GM23338 (cell line): Measurements from ENCODE around the gene NCCRP1. TPM values are rescaled to one million over a fixed set of nuclear protein-coding genes. Genes with fewer than 3 reads are reported as not detected.

Experiments used
- ATAC-seq: fragments of 200-7000 bp; cut with Tn5 transposase; 3 replicates; pipeline ENCODE4 v1.9.1; 2020
- DNase-seq: peaks from one replicate; pipeline ENCODE4 v3.0.0-alpha.2; 2015; ENCODE audit warnings: low spot score
- H2AFZ ChIP-seq: fragments of 200-600 bp; sonication (generic); 2 replicates; pipeline ENCODE4 v1.8.0; 2016; ENCODE audit warnings: antibody characterized with exemption, mild to moderate bottlenecking, moderate library complexity
- H3F3A ChIP-seq: fragments of 200-600 bp; sonication (generic); replicated peaks from 2 replicates; pipeline ENCODE4 v1.8.0; 2017; ENCODE audit warnings: antibody characterized with exemption, mixed run types, low read depth
- H3K27ac ChIP-seq: fragments of 200-600 bp; sonication (generic); 2 replicates; pipeline ENCODE4 v1.6.1; 2016; ENCODE audit warnings: low read depth
- H3K27me3 ChIP-seq: fragments of 200-600 bp; sonication (generic); 2 replicates; pipeline ENCODE4 v1.8.0; 2016; ENCODE audit warnings: mild to moderate bottlenecking, mixed run types, moderate library complexity; ENCODE audit not compliant: insufficient read depth
- H3K36me3 ChIP-seq: fragments of 200-600 bp; sonication (generic); 2 replicates; pipeline ENCODE4 v1.8.0; 2016; ENCODE audit warnings: mild to moderate bottlenecking; ENCODE audit not compliant: insufficient read depth
- H3K4me1 ChIP-seq: fragments of 200-600 bp; sonication (generic); 2 replicates; pipeline ENCODE4 v1.8.0; 2016; ENCODE audit warnings: mild to moderate bottlenecking, moderate library complexity; ENCODE audit not compliant: insufficient read depth
- H3K4me2 ChIP-seq: fragments of 200-600 bp; sonication (generic); 2 replicates; pipeline ENCODE4 v1.7.1; 2017; ENCODE audit warnings: mixed run types
- H3K4me3 ChIP-seq: fragments of 200-600 bp; sonication (generic); 2 replicates; pipeline ENCODE4 v1.6.1; 2016; ENCODE audit warnings: mixed run types
- H3K79me2 ChIP-seq: fragments of 200-600 bp; sonication (generic); replicated peaks from 2 replicates; pipeline ENCODE4 v1.8.0; 2017; ENCODE audit warnings: mild to moderate bottlenecking; ENCODE audit not compliant: insufficient read depth
- H3K9me2 ChIP-seq: fragments of 200-600 bp; sonication (generic); 2 replicates; pipeline ENCODE4 v1.8.0; 2017; ENCODE audit not compliant: insufficient read depth
- H4K20me1 ChIP-seq: fragments of 200-600 bp; sonication (generic); replicated peaks from 2 replicates; pipeline ENCODE4 v1.8.0; 2017; ENCODE audit warnings: mild to moderate bottlenecking; ENCODE audit not compliant: insufficient read depth
- H3K27ac Mint-ChIP-seq: 2 replicates; pipeline ENCODE4 v1.8.0; 2020; ENCODE audit warnings: inconsistent platforms, mild to moderate bottlenecking, moderate library complexity, mixed read lengths
- H3K27me3 Mint-ChIP-seq: 3 replicates; pipeline ENCODE4 v1.8.0; 2022; ENCODE audit warnings: low read depth, mild to moderate bottlenecking, moderate library complexity, mixed read lengths, inconsistent platforms; ENCODE audit not compliant: insufficient read depth, poor library complexity
- H3K36me3 Mint-ChIP-seq: 3 replicates; pipeline ENCODE4 v1.8.0; 2021; ENCODE audit warnings: low read depth, mild to moderate bottlenecking, inconsistent platforms, moderate library complexity, mixed read lengths
- H3K4me1 Mint-ChIP-seq: 3 replicates; pipeline ENCODE4 v1.8.0; 2020; ENCODE audit warnings: mild to moderate bottlenecking, inconsistent platforms, mixed read lengths
- H3K4me3 Mint-ChIP-seq: 3 replicates; pipeline ENCODE4 v1.8.0; 2021; ENCODE audit warnings: moderate library complexity, mild to moderate bottlenecking, inconsistent platforms, mixed read lengths
- H3K9me3 Mint-ChIP-seq: 3 replicates; pipeline ENCODE4 v1.8.0; 2020; ENCODE audit warnings: moderate library complexity, mild to moderate bottlenecking, inconsistent platforms, mixed read lengths
- CREB1 ChIP-seq: fragments of 250-450 bp; sonication (Bioruptor Pico); IDR thresholded peaks from 2 replicates; pipeline ENCODE4 v1.5.0; 2020; ENCODE audit warnings: low read depth, mild to moderate bottlenecking, moderate library complexity
- ETS1 ChIP-seq: IDR thresholded peaks from 2 replicates; pipeline ENCODE4 v1.6.1; 2016; ENCODE audit warnings: antibody characterized with exemption
- EZH2 ChIP-seq: fragments of 200-600 bp; sonication (generic); IDR thresholded peaks from one replicate; pipeline ENCODE4 v1.8.0; 2017; ENCODE audit warnings: antibody characterized with exemption, mild to moderate bottlenecking, low read depth; ENCODE audit not compliant: unreplicated experiment
- EZH2phosphoT487 ChIP-seq: fragments of 200-600 bp; sonication (generic); IDR thresholded peaks from one replicate; pipeline ENCODE4 v1.8.1; 2018; ENCODE audit warnings: antibody characterized with exemption; ENCODE audit not compliant: unreplicated experiment
- JUNB ChIP-seq: IDR thresholded peaks from one replicate; pipeline ENCODE4 v1.6.1; 2016; ENCODE audit warnings: antibody characterized with exemption; ENCODE audit not compliant: unreplicated experiment
- NANOG ChIP-seq: IDR thresholded peaks from 2 replicates; pipeline ENCODE4 v1.6.1; 2016; ENCODE audit warnings: antibody characterized with exemption, borderline replicate concordance
- POLR2AphosphoS5 ChIP-seq: IDR thresholded peaks from 2 replicates; pipeline ENCODE4 v1.6.1; 2016; ENCODE audit warnings: antibody characterized with exemption, low read depth
- STAT1 ChIP-seq: IDR thresholded peaks from one replicate; pipeline ENCODE4 v1.6.1; 2016; ENCODE audit warnings: antibody characterized with exemption; ENCODE audit not compliant: unreplicated experiment
- ZNF114 ChIP-seq: fragments of 250-450 bp; sonication (Bioruptor Pico); IDR thresholded peaks from 2 replicates; pipeline ENCODE4 v1.5.0; 2020; ENCODE audit warnings: mild to moderate bottlenecking, moderate library complexity
- ZNF331 ChIP-seq: fragments of 250-450 bp; sonication (Bioruptor Pico); IDR thresholded peaks from 2 replicates; pipeline ENCODE4 v1.5.0; 2020; ENCODE audit warnings: low read depth, mild to moderate bottlenecking, moderate library complexity
- polyA plus RNA-seq: library from polyadenylated mRNA; unstranded; fragments of >200 nt; fragmentation: Nextera tagmentation; extraction: Ambion mirVana; gene quantifications from 2 replicates; pipeline ENCODE4 v1.2.1, GENCODE V29; 2016
- total RNA-seq: library from RNA; depleted of rRNA; stranded (reverse); fragments of >200 nt; shearing (Covaris generic); gene quantifications from 2 replicates; pipeline ENCODE4 v1.2.3, GENCODE V29; 2014
- TF ChIP-seq, protein P1 (sequence below): IDR thresholded peaks from one replicate; pipeline ENCODE4 v1.6.1; 2018; ENCODE audit warnings: antibody characterized with exemption; ENCODE audit not compliant: unreplicated experiment
- TF ChIP-seq, protein P2 (sequence below), 2 experiments: fragments of 200-600 bp in 1 of 2; sonication (generic) in 1 of 2; conservative IDR thresholded peaks; 2 replicates each; pipeline versions ENCODE4 v1.5.1 to v1.6.1; 2016 to 2017; ENCODE audit warnings: antibody characterized with exemption in 2 of 2, low read depth in 2 of 2, mild to moderate bottlenecking in 2 of 2, moderate library complexity in 1 of 2
- TF ChIP-seq, protein P3 (sequence below): fragments of 250-450 bp; sonication (Bioruptor Pico); IDR thresholded peaks from 2 replicates; pipeline ENCODE4 v1.5.0; 2020; ENCODE audit warnings: mild to moderate bottlenecking, moderate library complexity

Gene NCCRP1
- total and polyA plus RNA-seq, 2 experiments from 2014 or later: 3.6 to 6.2 TPM

DNA sequence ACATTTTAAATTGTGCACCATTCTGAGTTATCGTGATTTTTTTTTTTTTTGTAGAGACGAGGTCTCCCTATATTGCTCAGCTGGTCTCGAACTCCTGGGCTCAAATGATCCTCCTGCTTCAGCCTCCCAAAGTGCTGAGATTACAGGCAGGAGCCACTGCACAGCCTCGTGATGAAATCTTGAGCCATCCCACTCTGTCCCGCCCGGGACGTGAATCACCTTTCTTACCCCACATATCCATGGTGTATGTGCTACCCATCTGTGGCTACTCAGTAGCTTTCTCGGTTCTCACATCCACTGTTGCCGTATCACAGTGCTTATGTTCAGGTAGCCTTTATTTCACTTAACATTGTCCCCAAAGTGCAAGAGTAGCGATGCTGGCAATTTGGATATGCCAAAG is 44.7 kb upstream of the NCCRP1 start:
- no peak overlapping the region for H3K4me3 Mint-ChIP-seq

More for the DNA sequence above, 44.7 kb upstream of the NCCRP1 start:
- TF ChIP-seq EZH2 (no peak), ETS1 (no peak), ZNF331 (CRISPR knock-in tag) (no peak), JUNB (no peak), STAT1 (no peak), CREB1 (CRISPR knock-in tag) (no peak), POLR2AphosphoS5 (no peak), NANOG (no peak), ZNF114 (CRISPR knock-in tag) (no peak), EZH2phosphoT487 (no peak)
- TF ChIP-seq, protein P1, sequence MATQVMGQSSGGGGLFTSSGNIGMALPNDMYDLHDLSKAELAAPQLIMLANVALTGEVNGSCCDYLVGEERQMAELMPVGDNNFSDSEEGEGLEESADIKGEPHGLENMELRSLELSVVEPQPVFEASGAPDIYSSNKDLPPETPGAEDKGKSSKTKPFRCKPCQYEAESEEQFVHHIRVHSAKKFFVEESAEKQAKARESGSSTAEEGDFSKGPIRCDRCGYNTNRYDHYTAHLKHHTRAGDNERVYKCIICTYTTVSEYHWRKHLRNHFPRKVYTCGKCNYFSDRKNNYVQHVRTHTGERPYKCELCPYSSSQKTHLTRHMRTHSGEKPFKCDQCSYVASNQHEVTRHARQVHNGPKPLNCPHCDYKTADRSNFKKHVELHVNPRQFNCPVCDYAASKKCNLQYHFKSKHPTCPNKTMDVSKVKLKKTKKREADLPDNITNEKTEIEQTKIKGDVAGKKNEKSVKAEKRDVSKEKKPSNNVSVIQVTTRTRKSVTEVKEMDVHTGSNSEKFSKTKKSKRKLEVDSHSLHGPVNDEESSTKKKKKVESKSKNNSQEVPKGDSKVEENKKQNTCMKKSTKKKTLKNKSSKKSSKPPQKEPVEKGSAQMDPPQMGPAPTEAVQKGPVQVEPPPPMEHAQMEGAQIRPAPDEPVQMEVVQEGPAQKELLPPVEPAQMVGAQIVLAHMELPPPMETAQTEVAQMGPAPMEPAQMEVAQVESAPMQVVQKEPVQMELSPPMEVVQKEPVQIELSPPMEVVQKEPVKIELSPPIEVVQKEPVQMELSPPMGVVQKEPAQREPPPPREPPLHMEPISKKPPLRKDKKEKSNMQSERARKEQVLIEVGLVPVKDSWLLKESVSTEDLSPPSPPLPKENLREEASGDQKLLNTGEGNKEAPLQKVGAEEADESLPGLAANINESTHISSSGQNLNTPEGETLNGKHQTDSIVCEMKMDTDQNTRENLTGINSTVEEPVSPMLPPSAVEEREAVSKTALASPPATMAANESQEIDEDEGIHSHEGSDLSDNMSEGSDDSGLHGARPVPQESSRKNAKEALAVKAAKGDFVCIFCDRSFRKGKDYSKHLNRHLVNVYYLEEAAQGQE: no peak
- TF ChIP-seq, protein P2, sequence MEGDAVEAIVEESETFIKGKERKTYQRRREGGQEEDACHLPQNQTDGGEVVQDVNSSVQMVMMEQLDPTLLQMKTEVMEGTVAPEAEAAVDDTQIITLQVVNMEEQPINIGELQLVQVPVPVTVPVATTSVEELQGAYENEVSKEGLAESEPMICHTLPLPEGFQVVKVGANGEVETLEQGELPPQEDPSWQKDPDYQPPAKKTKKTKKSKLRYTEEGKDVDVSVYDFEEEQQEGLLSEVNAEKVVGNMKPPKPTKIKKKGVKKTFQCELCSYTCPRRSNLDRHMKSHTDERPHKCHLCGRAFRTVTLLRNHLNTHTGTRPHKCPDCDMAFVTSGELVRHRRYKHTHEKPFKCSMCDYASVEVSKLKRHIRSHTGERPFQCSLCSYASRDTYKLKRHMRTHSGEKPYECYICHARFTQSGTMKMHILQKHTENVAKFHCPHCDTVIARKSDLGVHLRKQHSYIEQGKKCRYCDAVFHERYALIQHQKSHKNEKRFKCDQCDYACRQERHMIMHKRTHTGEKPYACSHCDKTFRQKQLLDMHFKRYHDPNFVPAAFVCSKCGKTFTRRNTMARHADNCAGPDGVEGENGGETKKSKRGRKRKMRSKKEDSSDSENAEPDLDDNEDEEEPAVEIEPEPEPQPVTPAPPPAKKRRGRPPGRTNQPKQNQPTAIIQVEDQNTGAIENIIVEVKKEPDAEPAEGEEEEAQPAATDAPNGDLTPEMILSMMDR (conservative IDR thresholded peaks at IDR 0.05; ENCODE audit: low read depth in 2 of 2): no peak
- TF ChIP-seq, protein P3, sequence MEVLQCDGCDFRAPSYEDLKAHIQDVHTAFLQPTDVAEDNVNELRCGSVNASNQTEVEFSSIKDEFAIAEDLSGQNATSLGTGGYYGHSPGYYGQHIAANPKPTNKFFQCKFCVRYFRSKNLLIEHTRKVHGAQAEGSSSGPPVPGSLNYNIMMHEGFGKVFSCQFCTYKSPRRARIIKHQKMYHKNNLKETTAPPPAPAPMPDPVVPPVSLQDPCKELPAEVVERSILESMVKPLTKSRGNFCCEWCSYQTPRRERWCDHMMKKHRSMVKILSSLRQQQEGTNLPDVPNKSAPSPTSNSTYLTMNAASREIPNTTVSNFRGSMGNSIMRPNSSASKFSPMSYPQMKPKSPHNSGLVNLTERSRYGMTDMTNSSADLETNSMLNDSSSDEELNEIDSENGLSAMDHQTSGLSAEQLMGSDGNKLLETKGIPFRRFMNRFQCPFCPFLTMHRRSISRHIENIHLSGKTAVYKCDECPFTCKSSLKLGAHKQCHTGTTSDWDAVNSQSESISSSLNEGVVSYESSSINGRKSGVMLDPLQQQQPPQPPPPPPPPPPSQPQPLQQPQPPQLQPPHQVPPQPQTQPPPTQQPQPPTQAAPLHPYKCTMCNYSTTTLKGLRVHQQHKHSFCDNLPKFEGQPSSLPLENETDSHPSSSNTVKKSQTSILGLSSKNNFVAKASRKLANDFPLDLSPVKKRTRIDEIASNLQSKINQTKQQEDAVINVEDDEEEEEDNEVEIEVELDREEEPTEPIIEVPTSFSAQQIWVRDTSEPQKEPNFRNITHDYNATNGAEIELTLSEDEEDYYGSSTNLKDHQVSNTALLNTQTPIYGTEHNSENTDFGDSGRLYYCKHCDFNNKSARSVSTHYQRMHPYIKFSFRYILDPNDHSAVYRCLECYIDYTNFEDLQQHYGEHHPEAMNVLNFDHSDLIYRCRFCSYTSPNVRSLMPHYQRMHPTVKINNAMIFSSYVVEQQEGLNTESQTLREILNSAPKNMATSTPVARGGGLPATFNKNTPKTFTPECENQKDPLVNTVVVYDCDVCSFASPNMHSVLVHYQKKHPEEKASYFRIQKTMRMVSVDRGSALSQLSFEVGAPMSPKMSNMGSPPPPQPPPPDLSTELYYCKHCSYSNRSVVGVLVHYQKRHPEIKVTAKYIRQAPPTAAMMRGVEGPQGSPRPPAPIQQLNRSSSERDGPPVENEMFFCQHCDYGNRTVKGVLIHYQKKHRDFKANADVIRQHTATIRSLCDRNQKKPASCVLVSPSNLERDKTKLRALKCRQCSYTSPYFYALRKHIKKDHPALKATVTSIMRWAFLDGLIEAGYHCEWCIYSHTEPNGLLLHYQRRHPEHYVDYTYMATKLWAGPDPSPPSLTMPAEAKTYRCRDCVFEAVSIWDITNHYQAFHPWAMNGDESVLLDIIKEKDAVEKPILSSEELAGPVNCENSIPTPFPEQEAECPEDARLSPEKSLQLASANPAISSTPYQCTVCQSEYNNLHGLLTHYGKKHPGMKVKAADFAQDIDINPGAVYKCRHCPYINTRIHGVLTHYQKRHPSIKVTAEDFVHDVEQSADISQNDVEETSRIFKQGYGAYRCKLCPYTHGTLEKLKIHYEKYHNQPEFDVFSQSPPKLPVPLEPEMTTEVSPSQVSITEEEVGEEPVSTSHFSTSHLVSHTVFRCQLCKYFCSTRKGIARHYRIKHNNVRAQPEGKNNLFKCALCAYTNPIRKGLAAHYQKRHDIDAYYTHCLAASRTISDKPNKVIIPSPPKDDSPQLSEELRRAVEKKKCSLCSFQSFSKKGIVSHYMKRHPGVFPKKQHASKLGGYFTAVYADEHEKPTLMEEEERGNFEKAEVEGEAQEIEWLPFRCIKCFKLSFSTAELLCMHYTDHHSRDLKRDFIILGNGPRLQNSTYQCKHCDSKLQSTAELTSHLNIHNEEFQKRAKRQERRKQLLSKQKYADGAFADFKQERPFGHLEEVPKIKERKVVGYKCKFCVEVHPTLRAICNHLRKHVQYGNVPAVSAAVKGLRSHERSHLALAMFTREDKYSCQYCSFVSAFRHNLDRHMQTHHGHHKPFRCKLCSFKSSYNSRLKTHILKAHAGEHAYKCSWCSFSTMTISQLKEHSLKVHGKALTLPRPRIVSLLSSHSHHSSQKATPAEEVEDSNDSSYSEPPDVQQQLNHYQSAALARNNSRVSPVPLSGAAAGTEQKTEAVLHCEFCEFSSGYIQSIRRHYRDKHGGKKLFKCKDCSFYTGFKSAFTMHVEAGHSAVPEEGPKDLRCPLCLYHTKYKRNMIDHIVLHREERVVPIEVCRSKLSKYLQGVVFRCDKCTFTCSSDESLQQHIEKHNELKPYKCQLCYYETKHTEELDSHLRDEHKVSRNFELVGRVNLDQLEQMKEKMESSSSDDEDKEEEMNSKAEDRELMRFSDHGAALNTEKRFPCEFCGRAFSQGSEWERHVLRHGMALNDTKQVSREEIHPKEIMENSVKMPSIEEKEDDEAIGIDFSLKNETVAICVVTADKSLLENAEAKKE (CRISPR knock-in tag): no peak
- H3K27me3 ChIP-seq: no peaks in the 10 kb centered on the region
- no peaks in the 10 kb centered on the region for H3K36me3 ChIP-seq
- H2AFZ ChIP-seq: no peak overlapping the region
- peaks cover 6% of the 10 kb centered on the region; the same call in 2 of the 3 replicates for H3K9me3 Mint-ChIP-seq
- peaks cover 6% of the 10 kb centered on the region for H3K27me3 Mint-ChIP-seq
- peaks cover 22% of the 10 kb centered on the region for H3K4me1 ChIP-seq
- DNase-seq: no peak
- H3K4me2 ChIP-seq: no peak overlapping the region
- H3K4me3 ChIP-seq: no peak overlapping the region
- H3F3A ChIP-seq: peaks cover 7% of the 10 kb centered on the region; the same call in 1 of the 2 replicates
- H3K79me2 ChIP-seq: peaks cover 53% of the 10 kb centered on the region
- H3K4me1 Mint-ChIP-seq: peaks cover 47% of the 10 kb centered on the region
- no peak for ATAC-seq
- peaks cover 10% of the 10 kb centered on the region for H3K36me3 Mint-ChIP-seq
- no peaks in the 10 kb centered on the region for H3K9me2 ChIP-seq
- no peak overlapping the region for H3K27ac Mint-ChIP-seq
- H3K27ac ChIP-seq: no peak overlapping the region
- peaks cover 12% of the 10 kb centered on the region for H4K20me1 ChIP-seq
